NCI-H1436 treated with DMSO at 0.1 percent for 48 hours (cell line): ENCODE data around the gene PTPRN.
"Not testable (repeated sequence)": the region's sequence is repeated elsewhere in the genome, so short reads cannot be mapped to it uniquely, and the experiment has no call there.

Source experiments
- DNase-seq: peaks from one replicate; lab custom pipeline; 2025; lab: John Stamatoyannopoulos, UW

PTPRN gene

GRCh38 chr2:219270055-219270372 lies 39.2 kb downstream of the PTPRN start:
- DNase-seq: no peak

GRCh38 chr2:219269362-219270054 lies 39.7 kb downstream of the PTPRN start:
- DNase-seq: no peak

DNA sequence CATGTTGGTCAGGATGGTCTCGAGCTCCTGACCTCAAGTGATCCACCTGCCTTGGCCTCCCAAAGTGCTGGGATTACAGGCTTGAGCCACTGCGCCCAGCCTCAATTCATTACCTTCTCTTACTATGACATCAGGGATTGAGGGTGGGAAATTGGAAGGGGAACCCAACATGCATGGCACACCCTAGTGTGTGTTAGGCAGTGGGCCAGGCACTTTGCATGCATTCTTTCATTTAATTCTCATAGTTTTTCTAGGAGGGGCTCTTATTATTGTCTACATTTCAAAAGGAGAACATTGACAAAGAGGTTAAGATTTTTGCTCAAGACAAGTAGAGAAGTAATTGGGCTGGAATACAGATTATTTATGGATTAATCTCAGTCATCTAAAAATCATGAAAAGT lies 40.9 kb downstream of the PTPRN start:
- no peak for DNase-seq

DNA sequence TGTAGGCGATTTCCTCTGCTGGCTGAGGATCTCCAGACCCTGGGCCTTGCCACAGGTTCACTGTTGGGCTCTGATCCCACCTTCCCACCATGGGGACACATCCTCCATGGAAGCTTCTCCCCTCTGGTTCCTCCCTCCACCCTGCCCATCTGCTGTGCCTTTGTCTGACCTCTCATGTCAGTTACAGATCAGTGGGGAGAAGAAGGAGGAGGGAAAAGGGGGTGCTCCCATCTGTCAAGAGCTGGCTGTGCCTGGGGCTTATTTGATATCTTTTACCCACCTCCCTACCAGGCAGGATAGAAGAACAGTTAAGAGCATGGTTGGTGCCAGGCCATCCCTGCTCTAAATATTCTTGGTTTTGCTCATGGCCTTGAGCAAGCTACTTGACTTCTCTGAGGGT lies 42.3 kb downstream of the PTPRN start:
- no peak for DNase-seq

GRCh38 chr2:219266232-219266631 lies 43.0 kb downstream of the PTPRN start:
- DNase-seq: no peak

- no peak for DNase-seq
Observed at GRCh38 chr2:219261024-219261855, 48.0 kb downstream of the PTPRN start.

DNA sequence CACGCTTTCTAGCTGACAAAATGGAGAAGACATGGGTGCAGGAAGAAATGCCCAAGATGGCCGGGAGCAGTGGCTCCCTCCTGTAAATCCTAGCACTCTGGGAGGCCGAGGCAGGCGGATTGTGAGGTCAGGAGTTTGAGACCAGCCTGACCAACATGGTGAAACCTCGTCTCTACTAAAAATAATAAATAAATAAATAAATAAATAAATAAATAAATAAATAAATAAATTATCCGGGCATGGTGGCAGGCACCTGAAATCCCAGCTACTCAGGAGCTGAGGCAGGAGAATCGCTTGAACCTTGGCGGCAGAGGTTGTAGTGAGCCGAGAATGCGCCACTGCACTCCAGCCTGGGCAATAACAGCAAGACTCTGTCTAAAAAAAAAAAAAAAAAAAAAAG lies 50.3 kb downstream of the PTPRN start:
- DNase-seq: not testable (repeated sequence)

DNA sequence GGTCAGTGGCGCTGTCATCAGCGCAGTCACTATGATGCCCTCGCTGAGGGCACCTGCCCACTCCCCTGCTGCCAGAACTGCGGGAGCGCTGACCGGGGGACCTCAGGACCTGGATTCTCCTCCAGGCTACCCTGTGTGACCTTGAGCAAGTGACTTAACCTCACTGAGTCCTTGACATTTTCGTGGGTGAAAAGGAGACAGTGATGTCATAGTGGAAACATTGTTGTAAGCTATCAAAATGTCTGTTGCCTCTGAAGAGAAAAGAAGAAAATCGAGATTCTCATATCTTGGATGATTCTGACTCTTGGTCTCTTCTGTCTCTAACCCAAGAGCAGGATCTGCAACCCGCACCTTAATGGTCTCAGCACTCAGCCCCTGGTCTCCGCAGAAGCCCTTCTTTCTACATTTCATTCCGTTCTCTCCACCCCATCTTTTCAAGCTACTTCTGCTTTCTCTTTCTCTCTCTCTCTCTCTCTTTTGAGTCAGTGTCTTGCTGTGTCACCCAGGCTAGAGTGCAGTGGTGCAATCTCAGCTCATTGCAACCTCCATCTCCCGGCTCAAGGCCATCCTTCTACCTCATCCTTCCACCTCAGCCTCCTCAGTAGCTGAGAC lies 54.5 kb downstream of the PTPRN start:
- DNase-seq: no peak

DNA sequence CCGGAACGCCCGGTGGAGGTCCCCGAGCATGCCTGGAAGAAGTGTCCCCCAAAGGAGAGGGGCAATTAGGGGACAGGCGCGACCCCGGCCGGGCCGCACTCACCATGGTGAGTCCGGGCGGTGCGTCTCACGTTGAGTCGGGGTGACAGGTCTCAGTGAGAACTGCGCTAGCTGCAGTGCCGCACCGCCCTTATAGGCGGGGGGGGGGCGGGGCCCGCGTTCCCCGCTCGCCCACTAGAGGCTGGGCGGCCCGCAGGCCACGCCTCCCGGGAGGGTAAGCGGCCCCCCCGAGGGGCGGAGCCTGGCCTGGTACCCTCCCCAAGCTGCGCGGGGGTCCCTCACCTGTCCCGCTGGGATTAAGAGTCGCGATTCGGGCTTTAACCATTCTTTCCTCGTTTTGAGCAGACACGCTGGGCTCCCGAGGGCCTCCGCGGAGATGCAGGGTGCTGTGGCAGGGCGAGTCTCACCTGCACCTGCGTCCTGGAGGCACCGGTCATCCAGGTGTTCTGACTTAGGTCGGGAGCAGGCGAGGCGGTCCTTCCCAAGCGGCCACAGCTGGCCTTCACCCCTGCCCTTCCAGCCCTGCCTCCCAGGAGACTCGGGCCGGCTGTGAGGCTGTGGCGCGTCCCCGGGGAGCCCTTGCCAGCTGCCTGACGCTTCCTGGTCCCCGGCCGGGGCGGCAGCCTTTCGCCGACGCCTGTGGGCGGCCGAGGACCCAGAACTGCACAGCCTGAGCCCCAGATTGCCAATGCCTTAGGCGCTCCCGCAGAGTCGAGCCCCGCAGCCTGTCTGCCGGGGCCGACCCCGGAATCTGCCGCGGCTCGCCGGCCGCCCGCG lies 55.2 kb downstream of the PTPRN start, which contains the start of gene TUBA4A:
Gene TUBA4A, minus strand, starts transcription at position 166 of the 837 bp plus-strand sequence. Its CDS starts 60 bp downstream, at position 106.
- DNase-seq: no peak

GRCh38 chr2:219252900-219253752 lies 56.1 kb downstream of the PTPRN start, which contains the start of gene TUBA4B:
TUBA4B (plus strand) TSS chr2:219253243; CDS start chr2:219253408, 165 bp downstream.
- DNase-seq: no peak

DNA sequence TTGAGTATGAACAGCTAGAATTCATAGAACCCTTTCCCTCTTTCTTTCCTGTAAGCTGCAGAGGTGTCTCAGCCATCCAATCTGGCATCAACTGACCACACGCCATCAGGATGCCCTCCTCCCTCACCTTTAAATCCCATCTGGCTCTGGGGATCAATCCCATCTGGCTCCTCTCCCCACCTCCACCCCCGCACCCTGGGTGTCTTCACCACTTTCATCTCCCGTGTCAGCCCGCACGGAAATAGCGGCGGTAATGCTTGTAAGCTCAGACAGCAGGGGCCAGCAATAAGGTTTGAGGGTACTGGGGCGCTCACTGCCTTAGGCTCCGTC lies 56.7 kb downstream of the PTPRN start:
- no peak for DNase-seq

DNA sequence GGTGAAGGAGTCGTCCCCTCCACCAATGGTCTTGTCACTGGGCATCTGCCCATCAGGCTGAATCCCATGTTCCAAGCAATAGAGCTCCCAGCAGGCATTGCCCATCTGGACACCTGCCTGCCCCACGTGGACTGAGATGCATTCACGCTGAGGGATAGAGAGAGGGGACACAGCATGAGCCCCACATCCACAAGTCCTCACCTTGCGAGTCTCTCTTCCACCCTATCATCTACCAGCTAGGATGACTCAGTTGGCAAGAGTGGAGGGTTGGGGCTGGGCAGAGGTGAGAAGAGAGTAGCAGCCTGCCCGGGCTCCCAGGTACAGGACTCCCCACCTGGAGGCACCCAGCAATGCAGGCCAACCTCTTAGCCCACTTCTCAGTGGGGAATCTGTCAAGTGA lies 57.1 kb downstream of the PTPRN start:
- DNase-seq: no peak

DNA sequence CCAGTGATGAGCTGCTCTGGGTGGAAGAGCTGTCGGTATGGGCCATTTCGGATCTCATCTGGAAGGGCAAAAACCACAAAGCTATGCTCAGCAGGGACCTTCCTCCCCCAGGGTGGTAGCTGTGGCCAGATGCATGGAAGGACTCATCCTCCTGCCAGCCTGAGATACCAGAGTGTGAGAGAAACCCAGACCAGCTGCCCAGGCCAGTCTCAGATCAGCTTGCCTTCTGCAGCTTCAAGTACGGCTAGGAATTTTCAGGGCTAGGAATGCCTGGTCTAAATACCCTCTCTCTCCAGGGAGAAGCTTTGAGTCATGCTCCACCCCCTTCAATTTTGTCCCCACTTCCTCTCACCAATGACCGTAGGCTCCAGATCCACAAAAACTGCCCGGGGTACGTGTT lies 57.5 kb downstream of the PTPRN start:
- DNase-seq: no peak

DNA sequence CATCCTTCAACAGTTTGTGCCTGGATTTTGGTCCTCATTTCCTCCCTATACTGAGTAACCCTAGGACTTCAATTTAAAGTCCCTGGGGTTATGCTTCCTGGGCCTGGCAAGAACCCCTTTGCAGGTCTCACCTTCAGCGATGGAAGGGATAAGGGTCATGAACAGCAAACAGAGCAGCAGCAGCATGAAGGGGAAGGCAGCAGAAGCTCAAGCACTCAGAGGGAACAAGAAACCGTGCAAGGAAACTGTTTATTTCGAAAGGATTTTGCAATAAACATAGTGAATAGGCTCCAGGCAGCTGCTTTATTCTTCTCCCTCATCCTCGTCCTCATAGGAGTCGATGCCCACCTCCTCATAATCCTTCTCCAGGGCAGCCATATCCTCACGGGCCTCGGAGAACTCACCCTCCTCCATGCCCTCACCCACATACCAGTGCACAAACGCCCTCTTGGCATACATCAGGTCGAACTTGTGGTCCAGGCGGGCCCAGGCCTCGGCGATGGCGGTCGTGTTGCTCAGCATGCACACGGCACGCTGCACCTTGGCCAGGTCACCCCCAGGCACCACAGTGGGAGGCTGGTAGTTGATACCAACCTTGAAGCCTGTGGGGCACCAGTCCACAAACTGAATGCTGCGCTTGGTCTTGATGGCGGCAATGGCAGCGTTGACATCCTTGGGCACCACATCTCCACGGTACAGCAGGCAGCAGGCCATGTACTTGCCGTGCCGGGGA lies 59.0 kb downstream of the PTPRN start:
- DNase-seq: no peak

DNA sequence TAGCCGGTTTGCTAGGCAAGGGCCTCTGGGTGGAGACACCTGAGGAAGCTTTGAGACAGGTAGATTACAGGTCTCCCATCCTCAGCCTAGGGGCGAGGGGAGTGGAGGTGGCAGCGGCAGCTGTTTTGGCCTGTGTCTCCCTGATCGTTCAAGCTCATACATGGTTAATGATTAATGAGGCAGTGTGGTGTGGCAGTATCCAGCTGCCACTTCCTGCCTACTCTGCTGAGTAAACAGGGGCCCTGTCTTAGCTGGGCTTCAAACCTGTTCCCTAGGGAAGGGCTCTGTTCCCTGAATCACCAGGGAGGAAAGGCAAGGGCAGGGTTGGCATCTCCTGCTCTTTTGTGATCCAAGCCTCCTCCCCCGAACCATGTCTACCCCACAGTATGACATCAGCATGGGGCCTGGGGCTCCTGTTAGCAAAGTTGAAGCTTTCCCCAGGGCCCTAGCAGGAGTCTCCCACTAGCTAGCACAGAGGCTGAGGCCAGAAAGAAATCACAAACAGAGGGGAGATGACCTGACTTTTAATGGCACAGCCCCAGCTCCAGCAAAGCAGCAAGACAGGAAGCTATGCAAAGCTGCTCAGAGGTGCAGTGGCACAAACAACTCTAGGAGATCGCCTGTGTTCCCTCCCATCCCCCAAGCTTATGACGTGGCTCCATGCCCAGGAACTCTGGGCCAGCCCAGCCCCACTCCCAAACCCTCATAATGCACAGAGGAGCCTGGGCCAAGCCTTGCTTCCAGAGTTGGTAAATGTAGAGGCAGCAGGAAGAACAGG lies 59.8 kb downstream of the PTPRN start:
- no peak for DNase-seq

DNA sequence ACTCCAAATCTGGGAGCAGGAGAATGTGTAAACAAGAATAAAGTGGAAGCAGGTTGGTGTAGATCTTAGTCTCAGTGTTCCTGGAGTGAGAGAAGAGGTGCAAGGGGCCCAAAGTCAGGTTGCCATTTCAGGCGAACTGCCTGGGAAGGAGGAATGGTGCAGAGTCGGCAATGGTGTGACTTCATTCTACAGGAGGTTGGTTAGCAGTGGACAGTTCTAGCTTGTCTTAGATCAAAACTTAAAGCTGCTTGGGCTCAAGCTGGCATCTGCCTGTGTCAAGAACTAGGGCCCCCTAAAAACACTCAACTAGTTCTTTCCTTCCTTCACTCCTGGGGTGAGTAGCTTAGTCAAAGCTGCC lies 60.4 kb downstream of the PTPRN start:
- no peak for DNase-seq

DNA sequence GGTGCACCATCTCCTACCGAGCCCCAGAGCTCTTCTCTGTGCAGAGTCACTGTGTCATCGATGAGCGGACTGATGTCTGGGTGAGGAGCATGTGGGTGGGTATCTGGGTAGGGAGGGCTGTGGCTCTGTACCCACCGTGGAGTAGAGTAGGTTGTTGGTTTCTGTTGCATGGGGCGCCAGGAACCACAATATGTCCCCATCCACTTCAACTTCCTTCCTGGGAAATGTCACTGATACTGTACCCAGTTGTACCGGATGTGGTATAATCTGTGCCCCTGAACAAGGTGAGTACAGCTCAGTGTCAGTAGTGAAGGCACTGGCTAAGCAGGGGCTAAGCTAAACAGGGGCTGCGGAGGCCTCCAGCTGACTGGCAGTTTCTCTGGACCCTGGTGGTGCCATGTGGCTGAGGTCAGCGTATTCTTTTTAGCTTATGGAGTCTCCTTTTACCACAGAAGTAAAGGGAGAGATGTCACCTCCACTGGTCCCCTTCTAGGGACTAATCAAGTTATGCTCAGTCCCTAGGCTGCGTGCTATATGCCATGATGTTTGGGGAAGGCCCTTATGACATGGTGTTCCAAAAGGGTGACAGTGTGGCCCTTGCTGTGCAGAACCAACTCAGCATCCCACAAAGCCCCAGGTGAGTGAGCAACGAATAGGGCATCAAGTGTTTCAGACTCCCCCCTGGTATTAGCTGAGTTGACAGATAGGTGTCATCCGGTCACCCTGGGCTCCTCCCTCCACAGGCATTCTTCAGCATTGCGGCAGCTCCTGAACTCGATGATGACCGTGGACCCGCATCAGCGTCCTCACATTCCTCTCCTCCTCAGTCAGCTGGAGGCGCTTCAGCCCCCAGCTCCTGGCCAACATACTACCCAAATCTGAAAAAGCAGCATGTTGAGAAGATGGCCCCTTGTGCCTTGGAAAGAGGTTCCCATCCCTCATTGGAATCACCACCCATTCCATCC lies 61.2 kb downstream of the PTPRN start:
- no peak for DNase-seq

DNA sequence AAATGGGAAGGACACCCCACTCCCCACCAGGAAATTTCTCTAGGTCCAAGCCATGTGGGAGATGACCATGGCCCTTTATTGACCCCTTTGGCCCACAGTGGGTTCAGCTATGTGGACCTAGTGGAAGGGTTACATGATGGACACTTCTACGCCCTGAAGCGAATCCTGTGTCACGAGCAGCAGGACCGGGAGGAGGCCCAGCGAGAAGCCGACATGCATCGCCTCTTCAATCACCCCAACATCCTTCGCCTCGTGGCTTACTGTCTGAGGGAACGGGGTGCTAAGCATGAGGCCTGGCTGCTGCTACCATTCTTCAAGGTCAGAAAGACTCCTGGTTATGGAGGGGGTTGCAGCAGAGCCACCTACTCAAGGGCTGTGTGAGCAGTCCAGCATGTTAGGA lies 62.6 kb downstream of the PTPRN start:
- DNase-seq: no peak

GRCh38 chr2:219245899-219246230 lies 63.3 kb downstream of the PTPRN start:
- no peak for DNase-seq
